ENCODE data around the gene SH3PXD2A. TPM values are rescaled to one million over a fixed set of nuclear protein-coding genes. Genes with fewer than 3 reads are reported as not detected.

Gene SH3PXD2A
- total and polyA plus RNA-seq, 9 of the 15 experiments (the other 6 are each of a cell fraction or from before 2014, with no cell fraction given): 0.41 to 9.3 (median 2.5) TPM

GRCh38 chr10:103772096-103772845 is 83.1 kb downstream of the SH3PXD2A start (continued):
- TF ChIP-seq CHD4 (IDR thresholded peaks at IDR 0.05; ENCODE audit: insufficient read depth, insufficient replicate concordance, low read depth, low read length, poor library complexity, severe bottlenecking) (no peak), BRF1 (IDR thresholded peaks at IDR 0.05; ENCODE audit: borderline replicate concordance, extremely low read depth, insufficient read length) (no peak), PCBP1 (IDR thresholded peaks at IDR 0.05; ENCODE audit: low read depth, low read length, poor library complexity, severe bottlenecking) (no peak), ZKSCAN8 (CRISPR knock-in tag; IDR thresholded peaks at IDR 0.05) (no peak), ZNF780A (CRISPR knock-in tag; IDR thresholded peaks at IDR 0.05) (no peak), PYGO2 (tag; IDR thresholded peaks at IDR 0.05) (no peak), ZNF175 (CRISPR knock-in tag; IDR thresholded peaks at IDR 0.05; ENCODE audit: low read depth) (no peak), ZKSCAN3 (CRISPR knock-in tag; IDR thresholded peaks at IDR 0.05) (no peak), CC2D1A (IDR thresholded peaks at IDR 0.05) (no peak), ETS1 (conservative IDR thresholded peaks at IDR 0.05; ENCODE audit: control insufficient read depth, low read depth, low read length) (no peak), NCOA6 (IDR thresholded peaks at IDR 0.05) (no peak), RBM15 (IDR thresholded peaks at IDR 0.05; ENCODE audit: insufficient read depth, low read length) (no peak), ZNF79 (CRISPR knock-in tag; IDR thresholded peaks at IDR 0.05; ENCODE audit: low read depth) (no peak), BCLAF1 (IDR thresholded peaks at IDR 0.05; ENCODE audit: borderline replicate concordance in 1 of 2, control insufficient read depth in 1 of 2, low read depth in 2 of 2, low read length in 1 of 2) (no peak), ZNF274 (IDR thresholded peaks at IDR 0.05; ENCODE audit: borderline replicate concordance, low read depth, low read length) (no peak), PRPF4 (IDR thresholded peaks at IDR 0.05; ENCODE audit: insufficient read depth, low read depth, low read length, poor library complexity, severe bottlenecking) (no peak), NR3C1 (CRISPR knock-in tag; IDR thresholded peaks at IDR 0.05) (no peak), NR2F6 (CRISPR knock-in tag; IDR thresholded peaks at IDR 0.05) (no peak), CREBBP (IDR thresholded peaks at IDR 0.05; ENCODE audit: low read depth, low read length) (no peak), NCOA2 (IDR thresholded peaks at IDR 0.05; ENCODE audit: partially characterized antibody in 2 of 2) (no peak), MCM3 (IDR thresholded peaks at IDR 0.05) (no peak), KDM5B (IDR thresholded peaks at IDR 0.05; ENCODE audit: insufficient replicate concordance, low read depth, low read length) (peak; percentile 33), GTF2A2 (tag; IDR thresholded peaks at IDR 0.05) (no peak), THRAP3 (IDR thresholded peaks at IDR 0.05; ENCODE audit: borderline replicate concordance) (no peak), ZNF232 (CRISPR knock-in tag; IDR thresholded peaks at IDR 0.05) (no peak)

Measured in K562 (cell line).